ENCODE data around the gene MLST8. TPM values are rescaled to one million over a fixed set of nuclear protein-coding genes. Genes with fewer than 3 reads are reported as not detected.

The MLST8 gene
- total and polyA plus RNA-seq, 2 of the 8 experiments (the other 6 are each of a cell fraction or from before 2014, with no cell fraction given): 67.6 to 321 TPM

GRCh38 chr16:2172688-2173335 is 32.4 kb upstream of the MLST8 start (continued):
- no peak for TF ChIP-seq SRF (IDR thresholded peaks at IDR 0.05; ENCODE audit: low read depth, low read length)
- no peak for TF ChIP-seq FOSL1 (IDR thresholded peaks at IDR 0.05; ENCODE audit: insufficient read depth, low read depth, low read length)
- no peak for TF ChIP-seq KDM4A (IDR thresholded peaks at IDR 0.05; ENCODE audit: low read depth, low read length, severe bottlenecking)
- TF ChIP-seq MAX (IDR thresholded peaks at IDR 0.05): no peak
- TF ChIP-seq CHD1 (IDR thresholded peaks at IDR 0.05; ENCODE audit: low read depth, low read length): no peak

Data from H1 (cell line).